RPMI8226 (cell line): ENCODE data around the gene KRT71.
A peak's percentile ranks its signal among the peaks of the same experiment; 100 is the strongest.
"Not testable (repeated sequence)": the region's sequence is repeated elsewhere in the genome, so short reads cannot be mapped to it uniquely, and the experiment has no call there.

Experiments
- DNase-seq: peaks from one replicate; pipeline ENCODE4 v3.0.0-alpha.2; 2015

KRT71 gene

DNA sequence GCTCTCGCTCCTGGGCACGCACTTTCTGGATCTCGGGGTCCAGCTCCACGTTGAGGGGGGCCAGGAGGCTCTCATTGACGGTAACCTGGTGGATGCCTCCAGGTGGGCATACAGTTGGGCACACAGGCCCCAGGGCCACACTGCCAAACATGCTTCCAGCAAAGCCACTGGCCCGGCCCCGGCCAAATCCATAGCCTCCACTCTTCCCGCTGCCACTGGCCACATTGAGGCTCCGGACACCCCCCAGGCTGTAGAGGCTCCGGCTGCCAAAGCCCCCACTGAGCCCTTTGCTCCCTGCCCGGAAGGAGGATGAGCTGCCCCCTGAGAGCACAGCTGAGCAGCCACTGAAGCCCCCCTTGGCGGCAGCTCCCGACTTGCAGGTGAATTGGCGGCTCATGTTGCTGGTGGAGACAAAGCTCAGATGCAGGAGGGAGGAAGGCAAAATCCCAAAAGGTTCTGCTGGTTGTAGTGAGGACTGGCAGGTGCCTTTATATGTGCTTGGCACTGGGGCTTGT lies at the start of gene KRT71:
KRT71 (minus strand) TSS at position 465 of the 515 bp plus-strand sequence; CDS start at position 397, 68 bp downstream.
- no peak for DNase-seq

DNA sequence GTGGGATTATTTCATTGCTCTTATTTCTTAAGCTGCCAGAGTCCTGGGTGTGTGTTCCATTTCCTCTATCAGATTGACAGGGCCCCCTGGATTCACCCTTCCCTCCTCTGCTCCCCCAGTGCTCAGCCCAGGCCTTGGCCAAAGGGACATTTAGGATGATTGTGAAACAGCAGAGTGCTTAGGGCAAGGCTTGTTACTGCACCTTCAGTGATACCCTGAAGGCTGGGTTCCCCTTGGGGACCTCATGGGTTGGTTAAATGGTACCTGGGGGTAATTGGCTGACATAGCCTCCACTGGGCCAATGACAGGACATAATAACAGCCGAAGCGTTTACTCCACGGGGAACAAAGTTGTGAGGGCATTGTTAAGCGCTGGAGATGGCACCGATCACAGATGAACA lies 49.6 kb upstream of the KRT71 start:
- DNase-seq = no peak

DNA sequence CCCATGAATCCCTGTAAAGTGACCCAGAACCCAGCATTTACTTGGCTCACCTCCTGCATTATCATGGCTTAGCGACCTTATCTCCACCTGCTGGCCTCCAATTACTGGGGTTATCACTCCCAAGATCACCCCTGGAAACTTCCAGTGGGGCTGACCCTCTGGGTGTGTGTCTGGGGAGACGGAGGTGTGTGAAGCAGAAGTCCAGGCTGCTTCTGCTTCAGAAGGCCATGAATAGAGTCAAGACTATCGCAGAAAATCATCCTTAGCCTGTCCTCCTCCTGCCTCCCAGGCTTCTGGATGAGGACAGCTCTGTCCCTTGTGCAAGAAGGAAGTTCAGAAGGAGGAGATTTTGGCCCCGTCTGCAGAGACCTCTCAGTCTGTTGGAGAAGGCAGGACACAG lies 48.7 kb upstream of the KRT71 start:
- no peak for DNase-seq

DNA sequence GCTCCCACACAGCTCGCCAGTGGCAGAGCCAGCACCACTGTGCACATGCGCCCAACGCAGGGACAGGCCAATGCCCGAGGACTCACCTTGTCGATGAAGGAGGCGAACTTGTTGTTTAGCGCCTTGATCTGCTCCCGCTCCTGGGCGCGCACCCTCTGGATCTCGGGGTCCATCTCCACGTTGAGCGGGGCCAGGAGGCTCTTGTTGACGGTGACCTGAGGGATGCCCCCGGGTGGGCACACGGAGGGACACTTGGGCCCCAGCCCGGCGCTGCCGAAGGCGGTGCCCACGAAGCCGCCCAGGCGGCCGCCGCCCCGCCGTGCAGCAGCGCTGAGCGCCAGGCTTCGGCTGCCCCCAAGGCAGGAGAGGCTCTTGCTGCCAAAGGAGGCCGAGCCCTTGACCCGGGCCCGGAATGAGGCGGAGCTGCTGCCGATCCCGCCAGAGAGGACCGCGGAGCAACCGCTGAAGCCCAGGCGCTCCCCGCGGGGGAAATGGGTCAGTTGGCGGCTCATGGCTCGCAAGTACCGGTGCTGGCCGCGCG lies 48.1 kb upstream of the KRT71 start, which contains the start of gene KRT72:
KRT72 (minus strand) TSS at position 523 of the 541 bp plus-strand sequence; CDS start at position 512, 11 bp downstream.
- DNase-seq = no peak

DNA sequence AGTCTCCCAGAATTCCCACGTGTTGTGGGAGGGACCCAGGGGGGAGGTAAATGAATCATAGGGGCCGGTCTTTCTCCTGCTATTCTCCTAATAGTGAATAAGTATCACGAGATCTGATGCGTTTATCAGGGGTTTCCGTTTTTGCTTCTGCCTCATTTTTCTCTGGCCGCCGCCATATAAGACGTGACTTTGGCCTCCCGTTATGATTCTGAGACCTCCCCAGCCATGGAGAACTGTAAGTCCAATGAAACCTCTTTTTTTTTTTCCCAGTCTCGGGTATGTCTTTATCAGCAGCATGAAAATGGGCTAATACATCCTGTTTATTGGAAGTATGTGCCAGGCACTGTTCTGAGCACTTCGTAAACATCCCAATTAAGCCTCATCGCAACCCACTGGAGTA lies 47.5 kb upstream of the KRT71 start:
- no peak for DNase-seq

DNA sequence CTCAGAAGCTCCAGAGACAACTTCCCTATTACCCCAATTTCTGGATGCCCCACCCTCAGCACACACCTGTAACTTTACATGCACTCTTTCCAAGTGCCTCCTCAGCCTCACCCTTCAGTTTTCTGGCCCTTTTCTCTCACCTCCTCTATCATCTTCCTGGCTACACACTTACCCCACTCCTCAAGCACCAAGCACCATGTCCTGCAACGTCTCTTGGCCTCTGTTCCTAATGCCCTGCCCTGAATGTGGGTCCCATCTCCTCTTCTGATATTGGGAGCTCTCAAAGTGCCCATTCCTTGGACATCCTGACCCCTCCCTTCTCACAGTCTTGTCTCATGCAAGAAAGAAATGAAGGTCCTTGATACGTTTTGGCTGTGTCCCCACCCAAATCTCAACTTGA lies 47.1 kb upstream of the KRT71 start:
- no peak for DNase-seq

DNA sequence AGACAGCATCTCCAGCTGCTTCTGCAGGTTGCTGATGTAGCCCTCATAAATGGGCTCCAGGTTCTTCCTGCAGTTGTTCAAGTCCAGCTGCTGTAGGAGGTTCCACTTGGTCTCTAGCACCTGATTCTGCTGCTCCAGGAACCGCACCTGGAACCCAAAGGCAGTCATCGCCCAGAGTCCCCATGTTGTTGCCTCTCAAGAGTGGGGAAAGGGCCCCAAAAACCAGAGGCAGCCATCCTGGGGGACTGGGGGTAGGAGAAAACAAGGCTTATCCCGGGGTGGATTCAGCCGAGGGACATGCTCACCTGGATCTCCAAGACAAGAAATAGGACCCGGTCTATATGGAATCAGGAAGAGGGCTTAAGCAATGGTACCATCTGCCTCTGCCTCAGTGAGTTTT lies 46.0 kb upstream of the KRT71 start:
- no peak for DNase-seq

DNA sequence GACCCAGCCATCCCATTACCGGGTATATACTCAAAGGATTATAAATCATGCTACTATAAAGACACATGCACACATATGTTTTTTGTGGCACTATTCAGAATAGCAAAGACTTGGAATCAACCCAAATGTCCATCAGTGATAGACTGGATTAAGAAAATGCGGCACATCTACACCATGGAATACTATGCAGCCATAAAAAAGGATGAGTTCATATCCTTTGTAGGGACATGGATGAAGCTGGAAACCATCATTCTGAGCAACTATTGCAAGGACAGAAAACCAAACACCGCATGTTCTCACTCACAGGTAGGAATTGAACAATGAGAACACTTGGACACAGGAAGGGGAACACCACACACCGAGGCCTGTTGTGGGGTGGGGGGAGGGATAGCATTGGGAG lies 41.3 kb upstream of the KRT71 start:
- DNase-seq = not testable (repeated sequence)

DNA sequence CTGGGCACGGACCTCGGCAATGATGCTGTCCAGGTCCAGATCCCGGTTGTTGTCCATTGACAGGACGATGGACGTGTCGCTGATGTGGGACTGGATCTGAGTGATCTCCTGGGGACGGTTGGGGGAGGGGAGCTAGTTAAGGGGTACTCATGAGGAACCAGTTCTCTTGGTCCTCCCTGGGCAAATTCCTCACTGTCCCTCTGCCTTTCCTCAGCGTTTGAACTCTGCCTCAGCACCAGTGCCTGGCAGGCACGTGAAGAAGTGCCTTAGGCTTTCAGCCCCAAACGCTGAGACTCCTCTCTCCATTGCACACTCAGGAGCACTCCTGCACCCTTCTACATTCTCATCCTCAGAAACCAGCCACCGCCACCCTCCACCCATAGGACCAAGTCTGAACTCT lies 38.6 kb upstream of the KRT71 start:
- no peak for DNase-seq

DNA sequence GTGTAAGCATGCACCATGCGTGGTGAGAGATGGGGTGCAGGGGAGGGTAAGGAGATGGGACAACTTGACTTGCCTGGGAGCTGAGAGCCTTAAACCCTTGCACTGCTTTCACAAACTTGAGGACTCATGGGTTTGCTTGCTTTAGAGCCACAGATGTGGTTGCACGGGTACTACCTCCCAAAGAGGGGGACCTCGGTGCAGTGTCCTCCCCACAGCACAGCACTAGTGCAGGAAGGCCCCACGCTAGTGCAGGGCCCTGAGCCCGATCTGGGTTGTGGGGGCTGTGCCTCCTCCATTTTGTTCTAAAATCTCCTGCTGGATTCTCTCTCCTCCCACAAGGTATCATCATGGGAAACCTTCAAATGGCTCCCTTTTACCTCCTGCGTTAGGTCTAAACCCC lies 37.1 kb upstream of the KRT71 start:
- no peak for DNase-seq

DNA sequence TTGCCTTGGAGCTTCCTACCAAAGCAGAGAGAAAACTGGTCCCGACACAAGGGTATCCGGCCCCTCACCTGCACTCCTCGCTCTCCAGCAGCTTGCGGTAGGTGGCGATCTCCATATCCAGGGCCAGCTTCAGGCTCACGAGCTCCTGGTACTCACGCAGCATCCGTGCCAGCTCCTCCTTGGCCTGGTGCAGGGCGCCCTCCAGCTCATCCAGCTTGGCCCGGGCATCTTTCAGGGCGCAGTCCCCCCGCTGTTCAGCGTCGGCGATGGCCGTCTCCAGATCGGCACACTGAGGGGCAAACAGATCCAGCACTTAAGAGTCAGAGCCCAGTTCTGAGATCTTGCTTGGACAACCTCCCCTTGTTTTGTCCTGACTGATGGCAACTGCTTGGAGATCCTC lies 34.6 kb upstream of the KRT71 start:
- peak; percentile 28 for DNase-seq

DNA sequence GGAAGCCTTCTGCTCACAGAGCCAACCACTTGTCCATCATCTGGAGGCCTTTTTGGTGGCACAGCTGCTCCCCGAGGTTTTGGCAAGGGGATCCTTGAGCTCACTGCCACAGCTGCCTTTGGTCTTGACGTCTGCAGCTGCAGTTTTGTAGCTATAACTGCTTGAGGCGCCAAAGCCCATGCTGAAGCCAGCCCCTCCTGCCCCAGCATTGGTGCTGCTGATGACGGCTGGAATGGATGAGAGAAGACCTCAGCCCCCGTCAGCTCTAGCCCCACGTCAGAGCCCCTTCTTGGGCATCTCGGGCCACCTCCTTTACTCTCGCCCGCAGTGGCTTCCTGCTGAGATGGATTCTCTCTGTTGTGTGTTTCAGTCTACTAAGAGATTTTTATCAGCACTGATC lies 33.0 kb upstream of the KRT71 start:
- DNase-seq = peak; percentile 15

DNA sequence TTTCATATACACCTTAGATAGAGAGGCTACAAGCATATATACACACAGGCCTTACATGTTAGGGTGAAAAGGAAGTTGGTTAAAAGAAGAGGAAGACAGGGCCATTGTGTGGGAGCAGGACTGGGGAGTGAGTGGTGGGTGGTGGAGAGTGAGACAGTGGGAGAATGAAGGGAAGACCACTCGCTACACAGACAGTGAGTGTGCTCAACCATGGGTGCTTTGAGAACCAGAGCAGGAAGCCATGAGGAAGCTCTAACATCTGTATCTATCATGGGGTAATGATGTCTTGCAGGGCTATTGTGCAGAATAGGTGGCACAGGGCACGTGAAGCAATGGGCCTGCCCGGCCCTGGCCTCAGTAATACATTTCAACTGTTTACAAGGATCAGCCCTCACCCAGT lies 32.1 kb upstream of the KRT71 start:
- DNase-seq = no peak

DNA sequence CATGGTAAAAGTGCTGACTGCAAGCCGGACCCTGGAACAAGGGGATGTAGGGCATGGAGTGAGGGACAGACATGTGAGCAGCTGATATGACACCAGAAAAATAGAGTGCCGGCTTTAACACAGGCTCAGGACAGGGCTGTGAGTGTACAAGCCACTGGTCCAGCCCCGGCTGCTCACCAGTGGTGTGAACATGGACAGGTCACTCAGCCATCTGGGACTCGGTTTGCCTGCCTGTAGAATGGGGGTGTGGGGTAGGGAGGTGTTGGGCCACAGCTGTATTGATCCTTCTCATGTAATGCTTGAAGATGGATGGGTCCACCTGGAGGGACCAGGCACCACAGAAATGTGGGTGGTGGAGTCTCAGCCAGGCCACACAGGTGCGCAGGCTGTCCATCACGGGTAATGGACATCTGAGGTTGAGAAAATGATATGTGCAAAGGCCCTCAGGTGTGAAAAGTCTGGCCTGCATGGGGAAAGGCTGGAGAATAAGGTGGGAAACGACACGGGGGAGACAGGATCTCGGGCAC lies 31.3 kb upstream of the KRT71 start:
- no peak for DNase-seq

DNA sequence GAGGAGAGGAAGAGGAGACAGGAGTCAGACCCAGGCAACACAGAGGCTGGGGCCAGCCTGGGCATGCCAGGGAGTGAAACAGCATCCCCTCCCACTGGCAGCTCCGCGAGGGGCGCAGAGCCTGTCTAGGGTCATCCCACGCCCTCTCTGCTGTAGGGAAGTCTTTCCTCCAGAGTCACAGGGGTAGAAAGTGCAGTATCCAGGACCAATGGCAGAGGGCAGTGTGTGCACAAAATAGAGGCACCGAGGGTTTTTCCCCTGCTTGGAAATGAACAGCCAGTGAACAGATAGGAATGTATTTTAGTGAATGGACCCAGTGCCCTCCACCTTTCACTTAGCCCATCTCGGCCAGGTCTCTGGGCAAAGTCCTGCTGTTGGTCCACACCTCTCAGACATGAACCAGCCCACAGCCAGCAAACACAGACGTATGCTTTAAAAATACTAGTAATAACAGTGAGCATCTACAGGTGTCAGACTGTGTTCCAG lies 30.1 kb upstream of the KRT71 start:
- peak; percentile 72 for DNase-seq

DNA sequence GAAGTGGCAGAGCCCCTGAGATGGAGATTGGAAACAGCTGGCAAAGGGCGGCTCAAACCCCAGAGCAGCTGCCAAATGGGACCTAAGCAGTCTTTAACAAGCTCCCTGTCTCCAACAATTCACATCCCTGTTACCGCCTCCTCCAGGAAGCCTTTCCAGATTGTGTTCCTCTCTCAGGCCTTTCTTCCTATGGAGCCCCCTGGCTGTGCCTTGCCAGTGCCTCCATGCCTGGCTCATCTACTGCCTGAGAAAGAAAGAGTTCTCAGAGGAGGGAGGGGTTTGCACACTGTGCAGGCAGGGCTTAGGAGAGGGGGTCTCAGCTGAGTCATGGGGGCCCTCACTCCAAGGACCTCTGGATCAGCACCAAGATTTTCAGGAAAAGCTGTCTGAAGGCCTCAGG lies 29.5 kb upstream of the KRT71 start:
- DNase-seq = no peak

DNA sequence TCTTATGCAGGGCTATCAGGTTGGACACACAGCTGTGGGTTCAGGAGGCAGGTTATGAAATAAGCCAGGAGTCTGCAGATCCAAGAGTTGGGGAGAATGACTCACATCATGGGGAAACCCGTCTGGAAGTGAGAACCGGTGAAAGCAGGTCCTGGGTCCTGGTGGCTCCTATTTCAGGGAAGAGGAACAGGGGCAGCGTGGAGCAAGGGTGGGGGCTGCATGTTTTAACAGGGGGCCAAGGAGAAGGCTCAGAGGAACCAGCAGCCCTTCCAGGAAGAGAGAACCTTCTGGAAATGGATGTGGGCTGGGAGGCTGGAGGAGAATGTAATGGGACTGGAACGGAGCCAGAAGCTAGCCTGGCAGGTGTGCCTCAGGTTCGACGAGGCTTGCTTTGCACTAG lies 28.5 kb upstream of the KRT71 start:
- peak; percentile 32 for DNase-seq

DNA sequence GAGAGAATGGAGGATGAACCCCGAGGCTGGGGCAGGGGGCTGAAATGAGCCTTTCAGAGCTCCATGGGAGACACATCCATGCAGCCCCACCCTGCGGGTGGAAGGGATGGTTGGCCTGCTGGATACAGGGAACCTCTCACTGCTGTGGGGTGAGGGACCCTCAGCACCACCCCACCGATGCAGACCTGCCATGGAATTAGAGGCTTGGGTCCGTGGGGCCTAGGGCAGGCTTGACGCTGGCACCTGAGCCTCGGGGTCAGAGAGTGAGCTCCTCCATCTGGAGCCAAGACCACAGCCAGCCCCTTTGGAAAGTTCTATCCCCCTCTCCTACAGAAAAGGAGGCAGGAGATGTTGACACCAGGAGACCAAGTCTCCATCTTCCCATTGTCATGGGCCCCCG lies 28.1 kb upstream of the KRT71 start:
- no peak for DNase-seq

DNA sequence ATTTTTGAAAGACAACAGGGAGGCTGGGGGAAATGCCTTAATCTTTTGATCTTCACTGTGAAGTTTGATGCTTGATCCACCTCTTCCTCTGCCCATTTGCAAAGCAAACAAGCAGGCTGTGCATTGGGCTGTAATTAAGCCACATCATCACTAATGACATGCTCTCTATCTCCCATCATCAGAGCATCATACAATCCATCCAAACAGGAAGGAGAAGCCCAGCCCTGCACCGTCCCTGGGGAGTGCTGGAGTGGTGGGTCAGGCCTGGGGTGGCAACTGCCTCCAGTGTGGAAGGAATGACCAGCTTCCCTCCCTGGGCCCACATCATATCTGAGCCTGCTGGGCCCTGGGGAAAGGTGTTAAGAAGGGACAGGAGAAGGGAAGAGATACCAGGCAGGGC lies 27.6 kb upstream of the KRT71 start:
- no peak for DNase-seq

DNA sequence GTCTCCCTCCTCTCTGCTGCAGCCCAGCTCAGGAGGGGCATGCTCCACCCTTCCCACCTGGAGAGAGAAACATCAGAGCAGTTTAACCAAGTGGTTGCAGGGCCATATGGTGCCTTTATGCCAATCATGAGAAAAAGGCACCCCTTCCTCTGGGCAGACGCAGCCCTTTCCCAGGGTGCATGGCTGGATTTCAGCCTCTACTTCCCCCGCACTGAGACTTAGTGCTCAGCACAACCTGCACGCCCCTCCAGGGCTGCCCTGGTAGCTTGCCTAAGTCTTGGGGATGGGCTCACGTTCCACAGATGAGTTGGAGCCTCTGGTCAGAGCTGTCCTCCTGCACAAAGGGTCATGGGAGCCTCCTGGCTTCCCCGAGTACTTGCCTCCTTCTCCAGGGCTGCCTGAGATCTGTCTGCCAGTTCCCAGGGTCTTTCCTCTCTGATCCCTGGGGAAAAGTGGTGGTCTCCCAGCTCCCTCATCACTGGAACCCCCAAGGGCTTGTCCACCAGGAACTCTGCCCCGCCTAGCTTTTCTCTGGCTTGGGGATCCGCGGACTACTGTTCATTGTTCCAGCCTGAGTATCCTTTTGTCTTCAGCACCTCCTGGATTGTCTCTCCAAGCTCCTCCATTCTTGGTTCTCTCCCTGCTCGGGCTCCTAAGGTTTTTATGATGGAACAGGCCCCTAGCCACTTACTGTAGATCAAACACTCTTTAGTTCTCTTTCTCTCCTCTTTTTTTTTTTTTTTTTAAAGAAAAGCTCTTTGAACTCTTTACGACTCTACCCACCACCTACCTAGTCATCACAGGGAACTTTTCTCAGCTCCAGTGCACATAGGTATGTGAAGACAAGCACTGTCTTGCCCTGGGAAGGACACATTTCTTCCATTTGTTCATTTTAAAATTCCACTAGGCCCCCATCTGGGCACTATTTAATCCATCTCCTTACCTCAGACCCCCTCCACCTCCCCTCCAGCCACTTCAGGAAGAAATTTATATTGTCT lies 26.8 kb upstream of the KRT71 start:
- no peak for DNase-seq

DNA sequence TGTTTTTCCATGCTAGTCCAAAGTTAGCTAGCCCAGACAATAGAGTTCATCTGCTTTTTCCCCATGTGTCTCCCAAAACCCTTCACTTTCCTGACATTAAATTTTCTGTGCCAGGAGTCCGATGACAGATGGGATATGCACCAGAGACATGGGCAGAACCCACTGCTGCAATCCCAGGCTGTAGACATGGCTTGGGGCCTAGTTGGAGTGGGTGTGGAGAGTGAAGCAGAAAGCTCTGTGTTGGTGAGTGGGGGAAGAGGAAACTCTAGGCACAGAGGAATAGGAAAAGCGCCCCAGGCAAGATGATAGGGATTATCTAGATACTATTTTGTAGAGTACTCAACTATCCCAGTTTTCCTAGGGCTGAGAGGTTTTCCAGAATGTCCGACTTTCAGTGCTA lies 25.5 kb upstream of the KRT71 start:
- DNase-seq = no peak

DNA sequence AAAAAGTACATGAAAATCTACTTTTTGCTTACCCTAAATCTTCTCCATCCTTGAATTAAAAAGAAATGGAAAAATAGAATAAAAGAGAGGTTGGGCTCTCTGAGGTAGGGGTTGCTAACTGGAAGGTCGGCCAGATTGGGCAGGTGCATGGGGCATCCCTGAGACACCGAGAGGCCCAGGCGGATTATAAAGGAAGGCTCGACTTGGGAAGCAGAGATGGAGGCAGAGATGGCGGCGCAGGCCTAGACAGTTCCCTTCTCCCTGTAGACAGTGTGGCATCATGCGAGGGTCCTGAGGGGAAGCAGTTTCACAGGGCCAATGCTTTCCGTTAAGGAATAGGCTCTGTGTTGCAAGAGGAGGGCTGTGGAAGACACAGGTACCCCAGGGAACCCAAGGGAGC lies 24.4 kb upstream of the KRT71 start:
- DNase-seq = no peak

DNA sequence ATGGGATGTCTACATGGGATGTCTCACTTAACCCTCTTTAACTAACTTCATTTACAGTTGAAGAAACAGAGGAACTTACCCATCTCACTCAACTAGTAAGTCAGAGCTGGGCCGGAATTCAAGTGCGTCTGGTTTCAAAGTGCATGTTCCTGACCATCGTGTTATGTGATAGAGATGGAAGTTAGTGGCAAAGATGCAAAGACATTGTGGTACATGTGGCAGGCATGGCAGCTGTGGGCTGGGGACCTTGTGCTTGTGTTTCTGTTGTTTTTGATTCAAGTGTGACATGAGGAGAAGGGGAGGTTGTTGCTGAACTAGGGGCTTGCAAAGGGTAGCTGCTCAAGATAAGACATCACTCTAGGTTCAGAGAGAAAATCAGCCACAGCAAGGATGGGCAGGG lies 23.0 kb upstream of the KRT71 start:
- no peak for DNase-seq

DNA sequence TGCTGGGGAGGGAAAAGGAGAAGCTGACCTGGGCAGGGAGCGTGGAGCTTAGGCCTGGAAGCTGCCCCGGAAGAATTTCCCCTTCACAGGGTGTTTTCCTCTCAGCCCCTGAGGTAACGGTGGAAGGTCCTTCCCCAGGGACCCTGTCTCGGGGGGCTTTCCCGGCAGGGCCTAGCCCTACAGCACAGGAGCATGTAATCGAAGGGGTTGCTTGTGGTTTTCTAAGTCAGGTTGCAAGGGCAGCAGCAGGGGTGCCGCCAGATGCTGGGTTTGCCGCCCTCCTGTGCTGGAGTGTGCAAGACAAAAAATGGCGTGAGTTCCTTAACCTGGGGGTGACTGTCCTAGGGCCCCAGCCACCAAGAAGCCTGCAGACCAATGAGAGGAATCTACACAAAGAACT lies 22.3 kb upstream of the KRT71 start:
- no peak for DNase-seq
